Liver (tissue), 9 donors: ENCODE data around the gene COPS8. TPM values are rescaled to one million over a fixed set of nuclear protein-coding genes. Genes with fewer than 3 reads are reported as not detected.

ENCODE experiments used
- DNase-seq: peaks from one replicate; pipeline ENCODE4 v3.0.0-alpha.2; 2017; ENCODE audit warnings: low spot score
- H3K27ac ChIP-seq, 2 donors: one replicate each; pipeline ENCODE4 v1.7.0; 2013; ENCODE audit warnings: inconsistent platforms in 2 of 2, low read length in 2 of 2, control low read depth in 1 of 2, low read depth in 1 of 2, mild to moderate bottlenecking in 1 of 2
- H3K27me3 ChIP-seq, 4 donors: one replicate each; pipeline versions ENCODE4 v1.6.1 to v1.7.0; 2013; ENCODE audit warnings: low read length in 3 of 4, inconsistent platforms in 1 of 4, mild to moderate bottlenecking in 1 of 4, moderate library complexity in 1 of 4; ENCODE audit not compliant: control insufficient read depth in 4 of 4, insufficient read depth in 4 of 4
- H3K36me3 ChIP-seq, 4 donors: one replicate each; pipeline versions ENCODE4 v1.6.1 to v1.7.0; 2013; ENCODE audit warnings: low read length in 3 of 4, mild to moderate bottlenecking in 3 of 4, low read depth in 1 of 4, moderate library complexity in 1 of 4; ENCODE audit not compliant: control insufficient read depth in 4 of 4, insufficient read depth in 3 of 4
- H3K4me1 ChIP-seq, 4 donors: one replicate each; pipeline versions ENCODE4 v1.6.1 to v1.7.0; 2013; ENCODE audit warnings: low read length in 3 of 4, mild to moderate bottlenecking in 3 of 4, moderate library complexity in 1 of 4; ENCODE audit not compliant: control insufficient read depth in 4 of 4, insufficient read depth in 4 of 4
- H3K4me3 ChIP-seq, 3 donors: one replicate each; pipeline versions ENCODE4 v1.6.1 to v1.7.0; 2013; ENCODE audit warnings: low read length in 3 of 3, control low read depth in 1 of 3, low read depth in 1 of 3, mild to moderate bottlenecking in 1 of 3
- H3K9ac ChIP-seq, 2 donors: one replicate each; pipeline ENCODE4 v1.7.0; 2013; ENCODE audit warnings: low read length in 2 of 2, mild to moderate bottlenecking in 2 of 2, moderate library complexity in 2 of 2, control low read depth in 1 of 2, low read depth in 1 of 2
- H3K9me3 ChIP-seq, 4 donors: one replicate each; pipeline versions ENCODE4 v1.6.1 to v1.7.0; 2013; ENCODE audit warnings: low read length in 3 of 4; ENCODE audit not compliant: control insufficient read depth in 4 of 4
- ATF3 ChIP-seq: IDR thresholded peaks from 2 replicates; pipeline ENCODE4 v1.6.1; 2016; ENCODE audit warnings: antibody characterized with exemption
- CTCF ChIP-seq: fragments of 150-350 bp; IDR thresholded peaks from 2 replicates; pipeline ENCODE4 v1.5.1; 2017; ENCODE audit warnings: improper control_type of control experiment, low read depth, low read length; ENCODE audit not compliant: missing input control
- EGR1 ChIP-seq, 2 donors: IDR thresholded peaks; 2 replicates each; pipeline ENCODE4 v1.6.1; 2016 to 2018; ENCODE audit warnings: antibody characterized with exemption in 2 of 2, low read depth in 2 of 2
- FOXA1 ChIP-seq: IDR thresholded peaks from 2 replicates; pipeline ENCODE4 v1.6.1; 2016; ENCODE audit warnings: antibody characterized with exemption
- FOXA2 ChIP-seq: IDR thresholded peaks from 2 replicates; pipeline ENCODE4 v1.6.1; 2016; ENCODE audit warnings: antibody characterized with exemption
- GABPA ChIP-seq, 2 donors: IDR thresholded peaks in 1 of 2; conservative IDR thresholded peaks in 1 of 2; 2 replicates each; pipeline ENCODE4 v1.6.1; 2016; ENCODE audit warnings: antibody characterized with exemption in 2 of 2, mild to moderate bottlenecking in 1 of 2, moderate library complexity in 1 of 2
- HNF4G ChIP-seq: IDR thresholded peaks from 2 replicates; pipeline ENCODE4 v1.6.1; 2016; ENCODE audit warnings: antibody characterized with exemption
- JUND ChIP-seq, 2 donors: IDR thresholded peaks; 2 replicates each; pipeline ENCODE4 v1.6.1; 2016; ENCODE audit warnings: antibody characterized with exemption in 2 of 2
- MAX ChIP-seq: IDR thresholded peaks from 2 replicates; pipeline ENCODE4 v1.6.1; 2016; ENCODE audit warnings: antibody characterized with exemption
- RAD21 ChIP-seq, 2 donors: IDR thresholded peaks; 2 replicates each; pipeline ENCODE4 v1.6.1; 2016; ENCODE audit warnings: antibody characterized with exemption in 2 of 2, mild to moderate bottlenecking in 2 of 2
- RXRA ChIP-seq, 2 donors: IDR thresholded peaks; 2 replicates each; pipeline ENCODE4 v1.6.1; 2017 to 2018; ENCODE audit warnings: antibody characterized with exemption in 2 of 2, mild to moderate bottlenecking in 1 of 2
- SP1 ChIP-seq: IDR thresholded peaks from 2 replicates; pipeline ENCODE4 v1.6.1; 2018; ENCODE audit warnings: antibody characterized with exemption, mild to moderate bottlenecking
- WGBS: extraction: QIAGEN DNeasy Blood & Tissue Kit; methylation state at CpG from one replicate; pipeline ENCODE4 v1.1.7; 2013; 5-methylcytosine and 5-hydroxymethylcytosine counted together
- polyA plus RNA-seq, 2 donors: library from polyadenylated mRNA; stranded (reverse) in 1 of 2; unstranded in 1 of 2; fragments of 200-250 nt in 1 of 2; fragments of >200 nt in 1 of 2; fragmentation: Nextera tagmentation in 1 of 2; extraction: Ambion mirVana in 1 of 2; gene quantifications; one replicate each; pipeline versions ENCODE4 v1.2.1 to v1.2.3, GENCODE V29; 2013 to 2015
- total RNA-seq, 2 donors: library from RNA; depleted of rRNA; stranded (reverse); fragments of >200 nt; gene quantifications; one replicate each; pipeline ENCODE4 v1.2.3, GENCODE V29; 2014
- donor health status: healthy.
- donor health status: healthy.
- donor health status: healthy.
- donor health status: healthy.
- donor health status: healthy.

The COPS8 gene
- total and polyA plus RNA-seq, 4 donors: 19.1 to 32.9 (median 20.1) TPM

GRCh38 chr2:237072067-237072931 lies 13.4 kb upstream of the COPS8 start:
- Histone ChIP-seq H3K4me1 (peaks cover 0 to 8% (median 3%) of the 10 kb centered on the region in 4 donors), H3K27ac (no peak overlapping the region), H3K36me3 (no peaks in the 10 kb centered on the region), H3K4me3 (no peak overlapping the region), H3K9ac (no peak overlapping the region), H3K27me3 (no peaks in the 10 kb centered on the region), H3K9me3 (no peaks in the 10 kb centered on the region)
- peak; percentile 82 for DNase-seq
- WGBS: 85% methylated on average over 24 of the region's 24 CpGs
- TF ChIP-seq CTCF (peak; percentile 92), RAD21 (IDR thresholded peaks at IDR 0.05) (peak; percentile 87 to 95), EGR1 (IDR thresholded peaks at IDR 0.05; ENCODE audit: low read depth in 2 of 2) (no peak)

- Histone ChIP-seq H3K9me3 (no peaks in the 10 kb centered on the region), H3K36me3 (no peaks in the 10 kb centered on the region), H3K27me3 (no peaks in the 10 kb centered on the region), H3K9ac (no peak overlapping the region), H3K27ac (no peak overlapping the region), H3K4me3 (no peak overlapping the region), H3K4me1 (peaks cover 0 to 8% (median 3%) of the 10 kb centered on the region in 4 donors)
- TF ChIP-seq FOXA2 (no peak), JUND (IDR thresholded peaks at IDR 0.05) (no peak), GABPA (IDR thresholded peaks at IDR 0.05 in 1 of 2, conservative IDR thresholded peaks at IDR 0.05 in 1 of 2) (no peak), ATF3 (no peak), CTCF (no peak), FOXA1 (no peak)
- DNase-seq: no peak
- 70% methylated on average over 4 of the region's 4 CpGs for WGBS
Observed at GRCh38 chr2:237073552-237073951, 12.1 kb upstream of the COPS8 start.

GRCh38 chr2:237074211-237074993 lies 11.3 kb upstream of the COPS8 start:
- 87% methylated on average over 7 of the region's 7 CpGs for WGBS
- Histone ChIP-seq H3K4me1 (peaks cover 0 to 8% (median 3%) of the 10 kb centered on the region in 4 donors), H3K27ac (no peak overlapping the region), H3K9me3 (no peaks in the 10 kb centered on the region), H3K4me3 (no peak overlapping the region), H3K9ac (no peak overlapping the region), H3K36me3 (no peaks in the 10 kb centered on the region), H3K27me3 (no peaks in the 10 kb centered on the region)
- TF ChIP-seq JUND (IDR thresholded peaks at IDR 0.05) (no peak), FOXA2 (no peak), SP1 (no peak), MAX (no peak), HNF4G (no peak), RXRA (IDR thresholded peaks at IDR 0.05) (no peak)
- no peak for DNase-seq
